SJSA1 (cell line): Measurements from ENCODE around the gene LPP. TPM values are rescaled to one million over a fixed set of nuclear protein-coding genes. Genes with fewer than 3 reads are reported as not detected.

Experiments used
- DNase-seq, 2 experiments: peaks; one replicate each; pipeline ENCODE4 v3.0.0-alpha.2; 2015 to 2020; ENCODE audit warnings: low spot score in 2 of 2, low read depth in 1 of 2
- H3K27ac ChIP-seq: fragments of 250-450 bp; sonication (Bioruptor Pico); 2 replicates; pipeline ENCODE4 v1.5.1; 2020; ENCODE audit warnings: mild to moderate bottlenecking, moderate library complexity
- H3K27me3 ChIP-seq: fragments of 250-450 bp; sonication (Bioruptor Pico); replicated peaks from 2 replicates; pipeline ENCODE4 v1.5.1; 2020; ENCODE audit warnings: mild to moderate bottlenecking, moderate library complexity
- H3K36me3 ChIP-seq: fragments of 250-450 bp; sonication (Bioruptor Pico); 2 replicates; pipeline ENCODE4 v1.5.1; 2020; ENCODE audit warnings: mild to moderate bottlenecking
- H3K4me1 ChIP-seq: fragments of 250-450 bp; sonication (Bioruptor Pico); replicated peaks from 2 replicates; pipeline ENCODE4 v1.6.1; 2021; ENCODE audit warnings: mild to moderate bottlenecking
- H3K4me3 ChIP-seq: fragments of 250-450 bp; sonication (Bioruptor Pico); 2 replicates; pipeline ENCODE4 v1.5.1; 2020; ENCODE audit warnings: mild to moderate bottlenecking
- H3K9me3 ChIP-seq: fragments of 250-450 bp; sonication (Bioruptor Pico); replicated peaks from 2 replicates; pipeline ENCODE4 v1.5.1; 2020; ENCODE audit warnings: mild to moderate bottlenecking
- total RNA-seq: library from RNA; depleted of rRNA; stranded (reverse); fragments of >200 nt; shearing (Covaris generic); gene quantifications from 2 replicates; pipeline ENCODE4 v1.2.3, GENCODE V29; 2014

Gene LPP
- total RNA-seq, 1 experiment from 2014 or later: 132 TPM

- Histone ChIP-seq H3K27ac (no peak overlapping the region), H3K27me3 (no peaks in the 10 kb centered on the region), H3K36me3 (peaks cover 22% of the 10 kb centered on the region), H3K9me3 (no peaks in the 10 kb centered on the region), H3K4me3 (no peak overlapping the region), H3K4me1 (peaks cover 18% of the 10 kb centered on the region)
- DNase-seq: no peak
Observed at GRCh38 chr3:188321258-188321657, 167.3 kb downstream of the LPP start.

GRCh38 chr3:188322135-188322887 is 168.4 kb downstream of the LPP start:
- Histone ChIP-seq H3K27ac (no peak overlapping the region), H3K4me3 (no peak overlapping the region), H3K36me3 (peaks cover 28% of the 10 kb centered on the region), H3K9me3 (no peaks in the 10 kb centered on the region), H3K4me1 (peaks cover 18% of the 10 kb centered on the region), H3K27me3 (no peaks in the 10 kb centered on the region)
- DNase-seq: no peak

GRCh38 chr3:188323067-188323842 is 169.3 kb downstream of the LPP start:
- H3K27ac ChIP-seq: no peak overlapping the region
- no peak overlapping the region for H3K4me3 ChIP-seq
- H3K4me1 ChIP-seq: peaks cover 18% of the 10 kb centered on the region
- H3K27me3 ChIP-seq: no peaks in the 10 kb centered on the region
- H3K9me3 ChIP-seq: no peaks in the 10 kb centered on the region
- DNase-seq: no peak
- H3K36me3 ChIP-seq: peaks cover 32% of the 10 kb centered on the region

- no peak for DNase-seq
Observed at GRCh38 chr3:188326111-188326510, 172.2 kb downstream of the LPP start.

GRCh38 chr3:188326968-188327367 is 173.0 kb downstream of the LPP start:
- Histone ChIP-seq H3K27ac (no peak overlapping the region), H3K4me1 (0 out of 2 replicates have a peak, but pooled peaks cover 4% of the 10 kb centered on the region), H3K4me3 (no peak overlapping the region), H3K27me3 (no peaks in the 10 kb centered on the region), H3K36me3 (peaks cover 32% of the 10 kb centered on the region), H3K9me3 (no peaks in the 10 kb centered on the region)
- DNase-seq: no peak

More at GRCh38 chr3:188326111-188326510, 172.2 kb downstream of the LPP start:
- Histone ChIP-seq H3K27me3 (no peaks in the 10 kb centered on the region), H3K36me3 (peaks cover 32% of the 10 kb centered on the region), H3K4me1 (0 out of 2 replicates have a peak, but pooled peaks cover 4% of the 10 kb centered on the region), H3K9me3 (no peaks in the 10 kb centered on the region), H3K27ac (no peak overlapping the region), H3K4me3 (no peak overlapping the region)

- H3K4me1 ChIP-seq: 0 out of 2 replicates have a peak, but pooled peaks cover 4% of the 10 kb centered on the region
- no peak overlapping the region for H3K27ac ChIP-seq
- H3K36me3 ChIP-seq: peaks cover 35% of the 10 kb centered on the region
- no peaks in the 10 kb centered on the region for H3K9me3 ChIP-seq
- DNase-seq: no peak
- no peaks in the 10 kb centered on the region for H3K27me3 ChIP-seq
- H3K4me3 ChIP-seq: no peak overlapping the region
Observed at GRCh38 chr3:188327433-188327832, 173.5 kb downstream of the LPP start.

- no peak overlapping the region for H3K4me3 ChIP-seq
- no peaks in the 10 kb centered on the region for H3K9me3 ChIP-seq
- H3K27me3 ChIP-seq: no peaks in the 10 kb centered on the region
- peaks cover 30% of the 10 kb centered on the region for H3K36me3 ChIP-seq
- no peak overlapping the region for H3K27ac ChIP-seq
- 0 out of 2 replicates have a peak, but pooled peaks cover 4% of the 10 kb centered on the region for H3K4me1 ChIP-seq
- no peak for DNase-seq
Observed at GRCh38 chr3:188330138-188330537, 176.2 kb downstream of the LPP start.

GRCh38 chr3:188331166-188331565 is 177.2 kb downstream of the LPP start:
- Histone ChIP-seq H3K4me1 (0 out of 2 replicates have a peak, but pooled peaks cover 4% of the 10 kb centered on the region), H3K27ac (no peak overlapping the region), H3K36me3 (peaks cover 28% of the 10 kb centered on the region), H3K4me3 (no peak overlapping the region), H3K9me3 (no peaks in the 10 kb centered on the region), H3K27me3 (no peaks in the 10 kb centered on the region)
- no peak for DNase-seq

- Histone ChIP-seq H3K4me1 (0 out of 2 replicates have a peak, but pooled peaks cover 4% of the 10 kb centered on the region), H3K27me3 (no peaks in the 10 kb centered on the region), H3K36me3 (peaks cover 23% of the 10 kb centered on the region), H3K27ac (no peak overlapping the region), H3K9me3 (no peaks in the 10 kb centered on the region), H3K4me3 (no peak overlapping the region)
- no peak for DNase-seq
Observed at GRCh38 chr3:188332085-188332484, 178.1 kb downstream of the LPP start.

GRCh38 chr3:188335656-188336055 is 181.7 kb downstream of the LPP start:
- Histone ChIP-seq H3K4me3 (no peak overlapping the region), H3K36me3 (peaks cover 22% of the 10 kb centered on the region), H3K9me3 (no peaks in the 10 kb centered on the region), H3K4me1 (peaks cover 8% of the 10 kb centered on the region; the same call in 1 of the 2 replicates), H3K27ac (no peak overlapping the region), H3K27me3 (no peaks in the 10 kb centered on the region)
- DNase-seq: no peak

- no peak for DNase-seq
- Histone ChIP-seq H3K4me1 (peaks cover 8% of the 10 kb centered on the region; the same call in 1 of the 2 replicates), H3K27ac (no peak overlapping the region), H3K27me3 (no peaks in the 10 kb centered on the region), H3K4me3 (no peak overlapping the region), H3K36me3 (peaks cover 22% of the 10 kb centered on the region), H3K9me3 (no peaks in the 10 kb centered on the region)
Observed at GRCh38 chr3:188336178-188336577, 182.2 kb downstream of the LPP start.

- H3K9me3 ChIP-seq: no peaks in the 10 kb centered on the region
- no peak overlapping the region for H3K27ac ChIP-seq
- peaks cover 8% of the 10 kb centered on the region; the same call in 1 of the 2 replicates for H3K4me1 ChIP-seq
- no peak for DNase-seq
- H3K36me3 ChIP-seq: peaks cover 29% of the 10 kb centered on the region
- H3K27me3 ChIP-seq: no peaks in the 10 kb centered on the region
- H3K4me3 ChIP-seq: no peak overlapping the region
Observed at GRCh38 chr3:188337232-188337631, 183.3 kb downstream of the LPP start.

GRCh38 chr3:188338086-188338485 is 184.1 kb downstream of the LPP start:
- Histone ChIP-seq H3K9me3 (no peaks in the 10 kb centered on the region), H3K4me3 (no peak overlapping the region), H3K4me1 (peaks cover 8% of the 10 kb centered on the region; the same call in 1 of the 2 replicates), H3K27me3 (no peaks in the 10 kb centered on the region), H3K36me3 (peaks cover 27% of the 10 kb centered on the region), H3K27ac (no peak overlapping the region)
- DNase-seq: no peak
